Activated CD4-positive, alpha-beta T cell treated with anti-CD3 and anti-CD28 coated beads for 48 hours (primary cell): ENCODE results near the gene TLR6.
"Not testable (repeated sequence)": the region's sequence is repeated elsewhere in the genome, so short reads cannot be mapped to it uniquely, and the experiment has no call there.

Source experiments
- DNase-seq: peaks from one replicate; pipeline ENCODE4 v3.0.0-alpha.2; 2020

The TLR6 gene

GRCh38 chr4:38821739-38822138, 34.9 kb downstream of the TLR6 start:
- DNase-seq = no peak

- no peak for DNase-seq
Measured at GRCh38 chr4:38820329-38821061, 36.1 kb downstream of the TLR6 start.

DNA sequence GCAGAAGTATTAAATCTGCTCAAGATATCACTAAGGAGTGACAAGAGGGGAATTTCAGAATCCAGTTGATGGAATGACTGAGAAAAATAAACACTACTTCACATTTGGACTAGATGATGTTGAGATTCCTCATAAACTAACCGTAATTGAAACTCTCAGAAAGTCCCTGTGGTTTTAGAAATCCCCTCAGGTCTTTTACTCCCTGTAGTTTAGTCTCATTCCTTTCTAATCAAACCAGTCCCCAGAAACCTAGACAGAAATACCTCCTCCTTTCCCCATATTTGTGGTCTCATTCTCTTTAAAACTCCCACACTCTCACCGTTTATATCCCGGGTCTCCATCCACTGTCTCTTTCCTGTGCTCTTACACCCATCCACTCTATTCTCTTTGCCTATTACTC, 37.0 kb downstream of the TLR6 start:
- no peak for DNase-seq

DNA sequence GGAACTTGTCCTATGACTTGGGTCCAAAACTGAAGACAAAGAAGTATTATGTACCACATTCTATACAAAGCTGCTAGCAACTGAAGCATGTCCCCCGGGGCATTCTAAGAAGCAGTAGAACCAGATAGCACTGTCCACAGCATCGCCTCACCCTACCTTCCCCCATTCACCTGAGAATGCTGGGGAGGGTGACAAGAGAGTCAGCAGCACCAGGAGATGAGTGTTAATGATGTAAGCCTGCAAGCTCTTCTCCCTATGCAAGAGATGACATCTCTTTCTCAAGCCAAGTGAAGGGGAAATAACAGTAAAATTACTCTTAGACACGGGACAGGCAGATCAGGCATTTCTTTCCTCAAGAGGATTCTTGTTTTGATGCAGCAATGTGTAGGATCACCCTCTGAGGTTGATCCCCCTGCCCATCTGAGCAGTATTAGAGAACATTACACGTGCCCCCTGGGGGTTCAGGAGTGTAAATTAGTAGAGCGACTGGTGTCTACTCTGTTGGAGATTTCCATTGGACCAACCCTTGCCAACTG, 38.1 kb downstream of the TLR6 start:
- no peak for DNase-seq

GRCh38 chr4:38815885-38816782, 40.5 kb downstream of the TLR6 start:
- no peak for DNase-seq

- no peak for DNase-seq
Measured at GRCh38 chr4:38814386-38814785, 42.2 kb downstream of the TLR6 start.

GRCh38 chr4:38811297-38811696, 45.3 kb downstream of the TLR6 start:
- DNase-seq = no peak

DNA sequence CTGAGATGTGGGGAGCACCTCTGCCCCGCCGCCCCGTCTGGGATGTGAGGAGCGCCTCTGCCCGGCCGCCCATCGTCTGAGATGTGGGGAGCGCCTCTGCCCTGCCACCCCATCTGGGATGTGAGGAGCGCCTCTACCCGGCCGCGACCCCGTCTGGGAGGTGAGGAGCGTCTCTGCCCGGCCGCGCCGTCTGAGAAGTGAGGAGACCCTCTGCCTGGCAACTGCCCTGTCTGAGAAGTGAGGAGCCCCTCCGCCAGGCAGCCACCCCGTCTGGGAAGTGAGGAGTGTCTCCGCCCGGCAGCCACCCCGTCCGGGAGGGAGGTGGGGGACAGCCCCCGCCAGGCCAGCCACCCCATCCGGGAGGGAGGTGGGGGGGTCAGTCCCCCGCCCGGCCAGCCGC, 49.2 kb downstream of the TLR6 start:
- DNase-seq = not testable (repeated sequence)

DNA sequence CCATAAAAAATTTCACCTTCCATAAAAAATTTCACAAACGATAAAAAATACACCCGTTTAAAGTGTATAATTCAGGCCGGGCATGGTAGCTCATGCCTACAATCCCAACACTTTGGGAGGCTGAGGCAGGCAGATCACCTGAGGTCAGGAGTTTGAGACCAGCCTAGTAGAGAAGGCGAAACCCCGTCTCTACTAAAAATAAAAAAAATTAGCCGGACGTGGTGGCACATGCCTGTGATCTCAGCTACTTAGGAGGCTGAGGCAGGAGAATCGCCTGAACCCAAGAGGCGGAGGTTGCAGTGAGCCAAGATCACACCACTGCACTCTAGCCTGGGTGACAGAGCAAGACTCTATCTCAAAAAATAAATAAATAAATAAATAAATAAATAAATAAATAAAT, 50.4 kb downstream of the TLR6 start:
- DNase-seq = not testable (repeated sequence)

- DNase-seq = peak; percentile 21
Measured at GRCh38 chr4:38805530-38806145, 51.0 kb downstream of the TLR6 start.

DNA sequence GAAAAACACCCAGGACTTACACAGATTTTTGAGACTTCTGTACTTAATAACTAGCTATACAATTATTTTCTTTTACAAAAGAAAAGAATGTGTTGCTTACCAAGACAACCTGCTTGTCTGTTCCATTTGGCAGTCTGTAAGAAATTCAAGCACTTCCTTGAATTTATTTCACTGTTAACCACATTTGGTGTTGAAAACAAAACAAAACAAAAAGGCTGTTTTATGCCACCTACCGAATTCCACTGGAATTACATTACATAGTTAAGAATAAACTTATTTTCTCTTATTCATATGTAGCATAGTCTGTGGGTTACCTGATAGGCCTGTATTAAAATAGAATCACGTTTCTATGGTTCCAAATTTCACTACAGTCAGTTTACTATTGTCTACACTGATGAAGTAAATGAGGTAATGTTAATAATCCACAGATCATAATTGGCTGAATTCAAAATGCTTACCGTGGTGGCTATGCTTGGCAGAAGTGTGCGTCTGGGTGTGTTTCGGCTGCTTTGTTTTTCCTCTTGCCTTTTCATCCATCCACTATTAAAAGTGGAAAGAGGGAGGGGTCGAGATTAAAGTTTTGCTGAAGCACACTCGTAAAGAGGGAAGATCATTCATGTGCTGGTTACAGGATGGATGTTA, 51.8 kb downstream of the TLR6 start, which contains the start of gene TLR1:
TLR1 (minus strand) TSS at position 138 of the 642 bp plus-strand sequence. CDS start 5,960 bp downstream, outside the sequence.
- peak; percentile 7 for DNase-seq

- peak; percentile 41 for DNase-seq
Measured at GRCh38 chr4:38803833-38804653, 52.6 kb downstream of the TLR6 start.

DNA sequence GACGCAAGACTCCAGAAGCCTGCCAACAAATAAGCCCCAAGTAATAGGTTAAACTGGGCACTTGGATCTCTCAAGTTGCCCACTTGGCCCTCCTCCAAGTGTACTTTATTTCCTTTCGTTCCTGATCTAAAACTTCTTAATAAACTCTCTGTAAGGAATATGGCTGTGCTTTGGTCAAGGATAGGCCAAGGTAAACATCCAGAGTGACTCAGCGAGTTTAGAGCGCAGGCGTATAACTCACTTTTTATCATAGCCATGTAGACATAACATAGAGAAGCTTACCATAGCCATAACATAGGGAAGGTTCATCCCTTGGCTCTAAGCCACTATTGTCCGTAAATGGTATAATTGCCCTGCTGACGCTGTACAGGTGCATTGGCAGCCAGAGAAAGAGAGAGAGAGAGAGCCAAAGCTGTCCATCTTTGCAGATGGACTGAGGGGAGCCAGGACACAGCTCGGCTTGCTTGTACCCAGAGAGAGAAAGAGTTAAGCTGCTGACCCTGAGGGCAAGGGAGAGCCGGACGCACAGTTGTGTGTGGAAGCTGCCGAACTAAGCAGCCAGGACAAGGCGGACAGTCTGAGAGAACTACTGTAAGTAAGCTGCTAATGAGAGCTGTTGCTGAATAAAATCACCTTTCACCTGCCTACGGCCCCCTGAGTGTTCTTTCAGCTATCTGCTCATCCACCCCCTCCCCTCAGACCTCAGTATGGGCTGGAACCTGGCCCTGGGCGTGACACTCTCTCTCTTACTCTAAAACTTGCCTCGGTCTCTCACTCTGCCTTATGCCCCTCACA, 53.9 kb downstream of the TLR6 start:
- DNase-seq = peak; percentile 8

DNA sequence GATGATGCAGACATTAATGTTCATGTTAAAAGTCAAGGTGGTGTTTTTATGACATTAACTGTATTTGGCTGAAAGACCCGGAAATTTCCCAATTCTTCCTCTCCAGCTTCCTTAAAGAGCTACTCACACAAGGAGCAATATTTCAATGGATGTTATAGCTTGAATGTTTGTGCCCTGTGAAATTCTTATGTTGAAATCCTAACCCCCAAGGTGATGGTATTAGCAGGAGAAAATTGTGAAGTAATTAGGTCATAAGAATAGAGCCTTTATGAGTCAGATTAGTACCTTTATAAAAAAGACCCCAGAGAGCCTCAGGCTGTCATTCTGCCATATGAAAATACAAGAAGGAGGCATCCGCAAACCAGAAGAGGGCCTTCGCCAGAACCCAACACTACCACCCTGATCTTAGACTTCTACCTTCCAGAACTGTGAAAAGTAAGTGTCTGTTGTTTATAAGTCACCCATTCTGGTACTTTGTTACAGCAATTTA, 55.6 kb downstream of the TLR6 start:
- DNase-seq = no peak

- DNase-seq = no peak
Measured at GRCh38 chr4:38800366-38800765, 56.3 kb downstream of the TLR6 start.

- DNase-seq = no peak
Measured at GRCh38 chr4:38795087-38795486, 61.5 kb downstream of the TLR6 start.

- DNase-seq = no peak
Measured at GRCh38 chr4:38794051-38794450, 62.6 kb downstream of the TLR6 start.

- no peak for DNase-seq
Measured at GRCh38 chr4:38791010-38791409, 65.6 kb downstream of the TLR6 start.

GRCh38 chr4:38788317-38788716, 68.3 kb downstream of the TLR6 start:
- no peak for DNase-seq

GRCh38 chr4:38787693-38788092, 68.9 kb downstream of the TLR6 start:
- no peak for DNase-seq

GRCh38 chr4:38785901-38786402, 70.7 kb downstream of the TLR6 start:
- DNase-seq = no peak
